ENCODE data around the gene ZSCAN10. TPM values are rescaled to one million over a fixed set of nuclear protein-coding genes. Genes with fewer than 3 reads are reported as not detected.

The ZSCAN10 gene
- total and polyA plus RNA-seq, 2 donors (not counting 3 experiments of a cell fraction or from before 2014, with no cell fraction given): not detected

DNA sequence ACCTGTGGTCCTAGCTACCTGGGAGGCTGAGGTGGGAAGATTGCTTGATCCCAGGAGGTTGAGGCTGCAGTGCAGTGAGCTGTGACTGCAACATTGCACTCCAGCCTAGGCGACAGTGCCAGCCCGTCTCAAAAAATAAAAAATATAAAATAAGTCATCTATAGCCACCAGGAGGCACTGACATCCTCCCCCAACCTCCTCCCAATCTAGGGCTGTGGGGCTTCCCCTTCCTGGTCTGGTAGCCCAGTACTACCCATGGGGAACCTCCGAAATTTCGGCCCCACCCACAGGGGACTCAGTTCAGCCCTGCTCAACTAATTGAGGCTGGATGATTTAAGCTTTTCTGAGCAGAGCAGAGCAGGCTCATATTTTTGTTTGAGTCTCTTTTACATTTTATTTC is 3.2 kb downstream of the ZSCAN10 start:
- H3K4me3 ChIP-seq (replicated peaks in 1 of 3; ENCODE audit: insufficient read depth in 1 of 3, low read depth in 1 of 3, low read length in 3 of 3): no peak overlapping the region
- dilution Hi-C loops (cut with MboI; ENCODE audit: extremely low pct_ligation_motif_present, low sequenced_read_pairs): no loop called here
- H2AFZ ChIP-seq (ENCODE audit: low read depth, low read length): no peak overlapping the region
- peaks cover 10% of the 10 kb centered on the region for H3K4me1 ChIP-seq (ENCODE audit: control insufficient read depth, extremely low read depth, insufficient read depth, low read length)
- DNase-seq (ENCODE audit: low read depth, low spot score) (no peak), FAIRE-seq (no peak)
- no peaks in the 10 kb centered on the region for H3K79me2 ChIP-seq (ENCODE audit: control insufficient read depth, insufficient read depth, low read length)
- ChIA-PET CTCF (interaction anchor here (0.7 to 4.8 kb wide), 6 partner anchors 10 to 64 kb away, joined by 3 to 49 read pairs (median 6); partner anchors contain the start of gene IL32), POLR2A (no interaction called here)
- no peak overlapping the region for H3K27ac ChIP-seq (ENCODE audit: insufficient read depth, low read depth, low read length)
- no peaks in the 10 kb centered on the region for H4K20me1 ChIP-seq (replicated peaks; ENCODE audit: control insufficient read depth, extremely low read depth, insufficient read depth, low read length)
- H3K9me3 ChIP-seq (replicated peaks; ENCODE audit: control insufficient read depth, insufficient read depth, low read length): no peaks in the 10 kb centered on the region
- H3K36me3 ChIP-seq (ENCODE audit: control insufficient read depth in 2 of 2, extremely low read depth in 1 of 2, insufficient read depth in 2 of 2, low read length in 2 of 2): no peaks in the 10 kb centered on the region
- intact Hi-C loops (cut with micrococcal nuclease): no loop called here
- BruUV-seq (replicated peaks): no TSS peak
- H3K9me1 ChIP-seq (replicated peaks; ENCODE audit: control insufficient read depth, extremely low read depth, insufficient read depth, low read length): no peaks in the 10 kb centered on the region
- H3K4me2 ChIP-seq (ENCODE audit: insufficient read depth, low read length): no peak overlapping the region
- H3K9ac ChIP-seq (replicated peaks; ENCODE audit: extremely low read depth, insufficient read depth, low read length): no peak overlapping the region
- H3K27me3 ChIP-seq (ENCODE audit: control insufficient read depth in 2 of 2, insufficient read depth in 2 of 2, low read length in 2 of 2): peaks cover 0 to 2% of the 10 kb centered on the region in 2 experiments
- TF ChIP-seq JUN (IDR thresholded peaks at IDR 0.05; ENCODE audit: borderline replicate concordance, insufficient read depth, insufficient read length, low read depth) (no peak), POLR2A (IDR thresholded peaks at IDR 0.05; ENCODE audit: low read depth, low read length) (no peak), EZH2 (IDR thresholded peaks at IDR 0.05; ENCODE audit: borderline replicate concordance, low read depth, low read length, severe bottlenecking) (no peak)
- TF ChIP-seq, protein P1, sequence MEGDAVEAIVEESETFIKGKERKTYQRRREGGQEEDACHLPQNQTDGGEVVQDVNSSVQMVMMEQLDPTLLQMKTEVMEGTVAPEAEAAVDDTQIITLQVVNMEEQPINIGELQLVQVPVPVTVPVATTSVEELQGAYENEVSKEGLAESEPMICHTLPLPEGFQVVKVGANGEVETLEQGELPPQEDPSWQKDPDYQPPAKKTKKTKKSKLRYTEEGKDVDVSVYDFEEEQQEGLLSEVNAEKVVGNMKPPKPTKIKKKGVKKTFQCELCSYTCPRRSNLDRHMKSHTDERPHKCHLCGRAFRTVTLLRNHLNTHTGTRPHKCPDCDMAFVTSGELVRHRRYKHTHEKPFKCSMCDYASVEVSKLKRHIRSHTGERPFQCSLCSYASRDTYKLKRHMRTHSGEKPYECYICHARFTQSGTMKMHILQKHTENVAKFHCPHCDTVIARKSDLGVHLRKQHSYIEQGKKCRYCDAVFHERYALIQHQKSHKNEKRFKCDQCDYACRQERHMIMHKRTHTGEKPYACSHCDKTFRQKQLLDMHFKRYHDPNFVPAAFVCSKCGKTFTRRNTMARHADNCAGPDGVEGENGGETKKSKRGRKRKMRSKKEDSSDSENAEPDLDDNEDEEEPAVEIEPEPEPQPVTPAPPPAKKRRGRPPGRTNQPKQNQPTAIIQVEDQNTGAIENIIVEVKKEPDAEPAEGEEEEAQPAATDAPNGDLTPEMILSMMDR (IDR thresholded peaks at IDR 0.05; ENCODE audit: extremely low read depth in 1 of 2, insufficient read depth in 1 of 2, low read depth in 1 of 2, low read length in 2 of 2): peak; percentile 7 to 32

DNA sequence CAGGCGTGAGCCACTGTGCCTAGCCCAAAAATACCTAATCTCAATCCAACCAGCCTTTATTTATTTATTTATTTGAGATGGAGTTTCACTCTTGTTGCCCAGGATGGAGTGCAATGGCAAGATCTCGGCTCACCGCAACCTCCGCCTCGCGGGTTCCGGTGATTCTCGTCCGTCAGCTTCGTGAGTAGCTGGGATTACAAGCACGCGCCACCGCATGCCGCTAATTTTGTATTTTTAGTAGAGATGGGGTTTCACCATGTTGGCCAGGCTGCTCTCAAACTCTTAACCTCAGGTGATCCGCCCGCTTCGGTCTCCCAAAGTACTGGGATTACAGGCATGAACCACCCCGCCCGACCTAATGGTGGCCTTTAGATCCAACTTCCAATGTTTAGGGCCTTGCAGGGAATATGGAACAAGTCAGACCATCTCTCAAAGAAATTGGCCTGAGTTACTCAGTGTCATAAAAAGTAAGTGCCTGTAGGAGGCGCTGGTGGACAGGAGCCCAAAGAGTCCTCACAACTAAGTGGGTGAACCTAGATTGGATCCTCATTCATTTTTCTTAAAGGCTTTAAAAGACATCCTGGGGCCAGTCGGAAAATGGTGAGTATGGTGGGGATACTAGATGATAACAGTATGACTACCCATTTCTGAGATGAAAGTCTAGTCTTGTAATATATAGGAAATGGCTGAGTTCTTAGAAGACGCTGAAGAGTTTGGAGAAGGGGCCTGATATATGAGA is 4.6 kb downstream of the ZSCAN10 start:
- Histone ChIP-seq H3K36me3 (ENCODE audit: control insufficient read depth in 2 of 2, extremely low read depth in 1 of 2, insufficient read depth in 2 of 2, low read length in 2 of 2) (no peaks in the 10 kb centered on the region), H3K27ac (ENCODE audit: insufficient read depth, low read depth, low read length) (no peak overlapping the region), H2AFZ (ENCODE audit: low read depth, low read length) (no peak overlapping the region), H3K79me2 (ENCODE audit: control insufficient read depth, insufficient read depth, low read length) (no peaks in the 10 kb centered on the region), H3K4me1 (ENCODE audit: control insufficient read depth, extremely low read depth, insufficient read depth, low read length) (peaks cover under 1% of the 10 kb centered on the region), H3K9me3 (replicated peaks; ENCODE audit: control insufficient read depth, insufficient read depth, low read length) (no peaks in the 10 kb centered on the region), H3K4me3 (replicated peaks in 1 of 3; ENCODE audit: insufficient read depth in 1 of 3, low read depth in 1 of 3, low read length in 3 of 3) (no peak overlapping the region), H3K9ac (replicated peaks; ENCODE audit: extremely low read depth, insufficient read depth, low read length) (no peak overlapping the region), H3K27me3 (ENCODE audit: control insufficient read depth in 2 of 2, insufficient read depth in 2 of 2, low read length in 2 of 2) (peaks cover 0 to 2% of the 10 kb centered on the region in 2 experiments), H3K4me2 (ENCODE audit: insufficient read depth, low read length) (no peak overlapping the region), H3K9me1 (replicated peaks; ENCODE audit: control insufficient read depth, extremely low read depth, insufficient read depth, low read length) (no peaks in the 10 kb centered on the region), H4K20me1 (replicated peaks; ENCODE audit: control insufficient read depth, extremely low read depth, insufficient read depth, low read length) (no peaks in the 10 kb centered on the region)
- CTCF ChIA-PET: interaction anchor here (1.0 to 2.4 kb wide), 4 partner anchors 19 to 73 kb away, joined by 3 to 15 read pairs (median 12); no protein-coding TSS in a partner anchor
- POLR2A ChIA-PET: no interaction called here
- peak; percentile 93 for FAIRE-seq
- dilution Hi-C loops (cut with MboI; ENCODE audit: extremely low pct_ligation_motif_present, low sequenced_read_pairs) (no loop called here), intact Hi-C loops (cut with micrococcal nuclease) (loop anchor here (1.0 kb wide), 3 partner anchors 35 to 72 kb away; no protein-coding TSS in a partner anchor)
- peak; percentile 74 for DNase-seq (ENCODE audit: low read depth, low spot score)
- no peak for TF ChIP-seq POLR2A (IDR thresholded peaks at IDR 0.05; ENCODE audit: low read depth, low read length)
- TF ChIP-seq, protein P1 (IDR thresholded peaks at IDR 0.05; ENCODE audit: extremely low read depth in 1 of 2, insufficient read depth in 1 of 2, low read depth in 1 of 2, low read length in 2 of 2): peak; percentile 61 to 70
- BruUV-seq (replicated peaks): no TSS peak
